ENCODE measurements around the gene GOLGA6L22. TPM values are rescaled to one million over a fixed set of nuclear protein-coding genes. Genes with fewer than 3 reads are reported as not detected.
A peak's percentile ranks its signal among the peaks of the same experiment; 100 is the strongest.
"Not testable (repeated sequence)": the region's sequence is repeated elsewhere in the genome, so short reads cannot be mapped to it uniquely, and the experiment has no call there.

GOLGA6L22 gene, protein sequence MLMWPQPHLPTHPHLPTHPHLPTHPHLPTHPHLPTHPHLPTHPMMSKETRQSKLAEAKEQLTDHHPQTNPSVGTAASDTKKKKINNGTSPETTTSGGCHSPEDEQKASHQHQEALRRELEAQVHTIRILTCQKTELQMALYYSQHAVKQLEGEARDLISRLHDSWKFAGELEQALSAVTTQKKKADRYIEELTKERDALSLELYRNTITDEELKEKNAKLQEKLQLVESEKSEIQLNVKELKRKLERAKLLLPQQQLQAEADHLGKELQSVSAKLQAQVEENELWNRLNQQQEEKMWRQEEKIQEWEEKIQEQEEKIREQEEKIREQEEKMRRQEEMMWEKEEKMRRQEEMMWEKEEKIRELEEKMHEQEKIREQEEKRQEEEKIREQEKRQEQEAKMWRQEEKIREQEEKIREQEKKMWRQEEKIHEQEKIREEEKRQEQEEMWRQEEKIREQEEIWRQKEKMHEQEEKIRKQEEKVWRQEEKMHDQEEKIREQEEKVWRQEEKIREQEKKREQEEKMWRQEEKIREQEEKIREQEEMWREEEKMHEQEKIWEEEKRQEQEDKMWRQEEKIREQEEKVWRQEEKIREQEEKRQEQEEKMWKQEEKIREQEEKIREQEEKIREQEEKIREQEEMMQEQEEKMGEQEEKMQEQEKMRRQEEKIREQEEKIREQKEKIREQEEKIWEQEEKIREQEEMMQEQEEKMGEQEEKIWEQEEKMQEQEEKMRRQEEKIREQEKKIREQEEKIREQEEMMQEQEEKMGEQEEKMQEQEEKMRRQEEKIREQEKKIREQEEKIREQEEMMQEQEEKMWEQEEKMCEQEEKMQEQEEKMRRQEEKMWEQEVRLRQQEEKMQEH
- total RNA-seq, result not detected in 2 replicates
- long read RNA-seq, result 0 reads

DNA sequence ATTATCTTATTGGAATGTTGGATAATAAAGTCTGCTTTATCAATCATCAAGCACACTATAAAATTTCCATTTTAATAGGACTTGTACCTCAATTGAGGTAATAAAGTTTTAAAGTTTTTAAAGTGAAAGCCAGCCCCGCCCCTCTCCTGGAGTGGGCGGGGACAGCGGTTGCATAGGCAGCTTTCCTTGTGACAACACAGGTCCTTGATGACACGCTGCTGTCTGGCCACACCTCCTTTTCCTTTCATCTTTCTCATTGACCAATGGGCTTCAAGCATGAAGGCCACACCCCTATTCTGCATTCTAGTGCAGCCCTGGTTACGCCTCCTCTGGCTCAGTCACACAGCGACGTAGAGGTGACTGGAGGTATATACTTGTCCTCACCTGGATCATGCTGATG lies at the start of gene GOLGA6L22:
Gene GOLGA6L22 (plus strand): TSS at position 301 of the 400 bp plus-strand sequence. CDS start 91 bp downstream, at position 392.
- not testable (repeated sequence) for H3K4me3 Mint-ChIP-seq; H3K4me1 Mint-ChIP-seq; H3K27ac Mint-ChIP-seq (ENCODE audit: unreplicated experiment); H3K9me3 Mint-ChIP-seq; H3K36me3 Mint-ChIP-seq (ENCODE audit: low read depth); DNase-seq (ENCODE audit: low read depth, low spot score); H3K27me3 Mint-ChIP-seq (ENCODE audit: low read depth)

DNA sequence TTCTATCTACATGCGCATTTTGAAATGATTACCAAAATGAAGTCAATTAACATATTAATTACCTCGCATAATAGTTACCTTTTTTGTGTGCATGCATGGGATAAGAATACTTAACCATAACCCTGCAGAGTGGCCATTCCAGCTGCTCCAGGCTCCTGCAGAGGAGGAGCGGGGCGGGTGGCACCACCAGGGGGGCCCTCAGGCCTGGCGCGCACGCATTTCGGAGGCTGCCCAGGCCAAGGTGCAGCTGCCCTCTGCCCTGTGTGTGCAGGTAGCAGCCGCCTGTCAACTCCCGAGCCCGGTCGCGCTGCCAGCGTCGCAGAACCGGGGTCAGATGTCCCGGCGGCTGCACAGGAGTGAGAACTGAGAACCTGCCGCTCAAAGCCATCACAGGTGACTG lies 41.4 kb upstream of the GOLGA6L22 start:
- DNase-seq (ENCODE audit: low read depth, low spot score); H3K36me3 Mint-ChIP-seq (ENCODE audit: low read depth); H3K9me3 Mint-ChIP-seq; H3K27me3 Mint-ChIP-seq (ENCODE audit: low read depth); H3K4me3 Mint-ChIP-seq; H3K4me1 Mint-ChIP-seq; H3K27ac Mint-ChIP-seq (ENCODE audit: unreplicated experiment): not testable (repeated sequence)

DNA sequence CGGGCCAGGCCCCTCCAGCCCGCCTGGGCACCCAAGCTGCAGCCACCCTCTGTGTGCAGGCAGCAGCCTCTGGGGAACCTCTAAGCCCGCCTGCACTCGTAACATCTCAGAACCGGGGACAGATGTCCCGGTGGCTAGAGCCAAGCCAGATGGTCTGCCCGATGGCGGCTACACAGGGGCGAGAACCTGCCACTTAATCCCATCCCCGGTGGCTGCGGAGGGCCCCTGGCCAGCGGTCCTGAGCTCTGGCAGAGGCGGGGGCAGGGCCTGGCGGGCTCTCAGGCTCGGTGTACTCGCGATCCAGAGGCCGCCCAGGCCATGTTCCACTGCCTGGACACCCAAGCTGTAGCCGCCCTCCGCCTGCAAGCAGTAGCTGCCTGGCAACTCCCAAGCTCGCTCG lies 40.9 kb upstream of the GOLGA6L22 start:
- not testable (repeated sequence) for H3K36me3 Mint-ChIP-seq (ENCODE audit: low read depth); H3K27me3 Mint-ChIP-seq (ENCODE audit: low read depth); H3K27ac Mint-ChIP-seq (ENCODE audit: unreplicated experiment); H3K9me3 Mint-ChIP-seq; H3K4me1 Mint-ChIP-seq; DNase-seq (ENCODE audit: low read depth, low spot score); H3K4me3 Mint-ChIP-seq

DNA sequence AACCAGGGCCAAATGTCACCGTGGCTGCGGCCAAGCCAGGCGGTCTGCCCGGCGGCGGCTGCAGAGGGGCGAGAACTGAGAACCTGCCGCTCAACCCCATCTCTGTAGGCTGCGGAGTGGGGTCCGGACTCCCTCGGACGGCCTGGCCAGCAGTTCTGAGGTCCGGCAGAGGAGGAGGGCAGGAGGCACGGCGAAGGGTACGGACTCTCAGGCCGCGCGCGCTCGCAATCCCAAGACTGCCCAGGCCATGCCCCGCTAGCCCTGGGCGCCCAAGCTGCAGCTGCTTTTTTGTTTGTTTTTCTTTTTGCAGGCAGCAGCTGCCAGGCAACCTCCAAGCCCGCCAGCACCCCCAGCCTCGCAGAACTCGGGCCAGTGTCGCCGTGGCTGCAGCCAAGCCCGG lies 40.5 kb upstream of the GOLGA6L22 start:
- H3K4me3 Mint-ChIP-seq; DNase-seq (ENCODE audit: low read depth, low spot score); H3K27ac Mint-ChIP-seq (ENCODE audit: unreplicated experiment); H3K9me3 Mint-ChIP-seq; H3K36me3 Mint-ChIP-seq (ENCODE audit: low read depth); H3K27me3 Mint-ChIP-seq (ENCODE audit: low read depth); H3K4me1 Mint-ChIP-seq: not testable (repeated sequence)

DNA sequence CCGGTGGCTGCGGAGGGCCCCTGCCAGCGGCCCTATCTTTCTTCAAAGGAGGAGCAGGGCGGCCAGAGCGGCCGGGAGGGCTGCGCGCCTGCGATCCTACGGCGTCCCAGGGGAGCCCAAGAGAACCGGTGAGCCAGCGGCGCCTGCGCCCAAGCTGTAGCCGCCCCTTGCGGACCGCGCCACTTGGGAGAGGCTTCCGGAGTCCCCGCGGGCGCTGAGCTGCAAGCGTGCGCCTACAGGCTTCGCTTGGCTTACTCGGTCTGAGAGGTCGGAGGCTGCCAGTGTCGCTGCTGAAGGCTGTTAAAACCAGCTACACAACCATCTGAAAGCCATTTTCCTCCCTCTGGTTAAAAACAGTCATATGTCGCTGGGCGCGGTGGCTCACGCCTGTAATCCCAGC lies 40.0 kb upstream of the GOLGA6L22 start:
- H3K4me3 Mint-ChIP-seq; H3K4me1 Mint-ChIP-seq; H3K36me3 Mint-ChIP-seq (ENCODE audit: low read depth); DNase-seq (ENCODE audit: low read depth, low spot score); H3K27me3 Mint-ChIP-seq (ENCODE audit: low read depth); H3K27ac Mint-ChIP-seq (ENCODE audit: unreplicated experiment); H3K9me3 Mint-ChIP-seq: not testable (repeated sequence)

DNA sequence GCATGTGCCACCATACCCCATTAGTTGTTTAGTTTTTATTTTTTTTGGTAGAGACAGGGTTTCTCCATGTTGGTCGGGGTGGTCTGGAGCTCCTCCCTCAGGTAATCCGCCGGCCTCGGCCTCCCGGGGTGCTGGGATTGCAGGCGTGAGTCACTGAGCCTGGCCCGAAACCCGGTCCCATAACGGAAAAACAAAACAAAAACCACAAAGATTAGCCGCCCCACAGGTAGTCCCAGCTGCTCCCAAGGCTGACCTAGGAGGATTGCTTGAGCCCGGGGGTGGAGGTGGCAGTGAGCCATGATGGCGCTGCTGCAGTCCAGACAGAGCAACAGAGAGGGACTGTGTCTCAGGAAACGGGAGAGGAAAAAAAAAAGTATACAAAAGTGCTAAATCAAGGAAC lies 38.4 kb upstream of the GOLGA6L22 start:
- not testable (repeated sequence) for H3K36me3 Mint-ChIP-seq (ENCODE audit: low read depth); H3K9me3 Mint-ChIP-seq; DNase-seq (ENCODE audit: low read depth, low spot score); H3K27ac Mint-ChIP-seq (ENCODE audit: unreplicated experiment); H3K4me3 Mint-ChIP-seq; H3K27me3 Mint-ChIP-seq (ENCODE audit: low read depth); H3K4me1 Mint-ChIP-seq

DNA sequence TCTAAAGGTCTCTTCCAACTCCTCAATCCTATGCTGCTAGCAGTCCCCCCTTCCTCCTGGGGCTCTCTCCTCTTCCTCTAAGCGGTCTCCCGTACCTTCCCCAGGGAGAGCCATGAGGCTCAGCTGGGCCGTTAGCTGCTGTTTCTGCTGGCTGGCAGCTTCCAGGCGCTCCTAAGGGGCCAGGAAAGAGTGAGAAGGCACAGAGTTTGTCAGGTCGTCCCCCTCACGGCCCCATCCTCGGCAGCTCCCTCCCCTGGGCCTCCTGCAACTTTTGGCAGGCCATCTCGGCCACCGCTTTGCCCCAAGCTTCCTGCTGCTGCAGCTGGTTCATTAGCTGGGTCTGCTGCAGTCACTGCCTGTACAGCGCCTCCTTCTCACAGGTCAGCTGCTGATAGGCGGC lies 29.3 kb upstream of the GOLGA6L22 start:
- H3K27me3 Mint-ChIP-seq (ENCODE audit: low read depth); H3K4me1 Mint-ChIP-seq; H3K27ac Mint-ChIP-seq (ENCODE audit: unreplicated experiment); H3K9me3 Mint-ChIP-seq; H3K4me3 Mint-ChIP-seq; DNase-seq (ENCODE audit: low read depth, low spot score); H3K36me3 Mint-ChIP-seq (ENCODE audit: low read depth): not testable (repeated sequence)

DNA sequence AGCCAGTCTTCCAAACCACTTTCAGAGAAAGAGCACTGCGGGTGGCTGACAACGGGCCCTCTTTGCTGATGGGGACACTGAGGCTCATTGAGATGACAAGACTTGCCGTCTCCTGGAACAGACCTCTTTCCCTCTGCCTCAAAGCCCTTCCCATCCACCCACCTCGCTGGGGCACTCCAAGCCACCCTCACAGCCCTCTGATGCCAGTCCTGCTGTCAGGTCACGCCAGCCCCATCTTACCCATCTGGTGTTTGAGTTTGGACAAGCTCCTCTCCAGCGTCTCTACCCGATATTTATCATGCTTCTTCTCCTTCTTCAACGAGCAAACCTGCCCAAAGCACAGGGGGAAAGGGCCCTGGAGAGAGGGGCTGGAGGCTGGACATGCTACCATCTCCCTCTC lies 27.0 kb upstream of the GOLGA6L22 start:
- H3K4me1 Mint-ChIP-seq; DNase-seq (ENCODE audit: low read depth, low spot score); H3K27ac Mint-ChIP-seq (ENCODE audit: unreplicated experiment); H3K27me3 Mint-ChIP-seq (ENCODE audit: low read depth); H3K4me3 Mint-ChIP-seq; H3K36me3 Mint-ChIP-seq (ENCODE audit: low read depth); H3K9me3 Mint-ChIP-seq: not testable (repeated sequence)

DNA sequence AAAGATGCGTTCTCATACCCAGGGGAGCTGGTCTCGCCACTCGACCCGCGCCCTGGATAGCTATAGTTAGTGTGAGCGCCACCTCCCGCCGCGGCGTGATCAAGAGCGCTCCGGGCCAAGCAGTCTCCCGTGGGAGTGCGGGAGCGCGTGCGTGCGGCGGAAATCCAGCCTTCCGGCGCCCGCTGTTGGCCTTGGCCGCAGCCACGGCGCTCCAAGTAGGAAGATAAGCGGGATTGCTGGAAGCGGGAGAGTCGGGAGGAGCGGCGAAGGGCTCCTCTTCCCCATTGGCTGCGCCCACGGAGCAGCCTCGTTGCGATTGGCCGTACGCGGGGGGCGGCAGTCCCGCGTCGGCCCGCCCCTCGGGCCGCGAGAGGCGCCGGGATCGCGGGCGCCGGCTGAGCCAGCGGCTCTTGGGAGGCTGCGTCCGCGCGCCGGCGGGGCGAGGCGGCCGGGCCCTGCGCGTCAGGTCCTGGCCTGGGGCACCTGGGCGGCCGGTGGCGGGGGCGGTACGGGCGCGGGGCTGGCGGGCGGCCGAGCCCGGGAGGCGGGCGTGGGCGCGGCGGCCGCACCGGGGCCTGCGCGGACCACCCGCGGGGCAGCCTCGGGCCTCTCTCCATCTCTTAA lies 35.9 kb downstream of the GOLGA6L22 start:
- H3K4me1 Mint-ChIP-seq; H3K27ac Mint-ChIP-seq (ENCODE audit: unreplicated experiment); H3K27me3 Mint-ChIP-seq (ENCODE audit: low read depth); H3K9me3 Mint-ChIP-seq; H3K36me3 Mint-ChIP-seq (ENCODE audit: low read depth): not testable (repeated sequence)
- peak overlapping the region; percentile 70 for H3K4me3 Mint-ChIP-seq
- peak; percentile 25 for DNase-seq (ENCODE audit: low read depth, low spot score)

DNA sequence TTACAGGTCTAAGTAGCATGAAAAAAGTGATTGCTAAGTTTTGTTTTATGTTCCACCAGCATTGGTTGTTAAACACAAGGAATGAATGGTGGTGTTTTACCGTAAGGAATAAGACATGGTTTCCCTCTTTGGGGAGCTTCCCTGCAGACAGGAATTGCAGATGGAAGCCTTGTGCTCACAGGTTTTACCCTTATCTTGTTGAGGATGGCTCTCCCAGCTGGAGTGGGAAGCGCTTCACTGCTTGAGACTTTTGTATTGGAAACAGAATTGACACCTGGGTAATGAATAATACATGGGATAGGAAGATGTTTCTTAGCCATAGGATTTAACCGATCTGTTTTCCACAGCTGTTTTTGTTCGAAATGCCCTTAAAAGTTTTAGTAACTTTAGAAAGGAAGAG lies 38.5 kb downstream of the GOLGA6L22 start:
- H3K4me3 Mint-ChIP-seq; H3K4me1 Mint-ChIP-seq; H3K36me3 Mint-ChIP-seq (ENCODE audit: low read depth); DNase-seq (ENCODE audit: low read depth, low spot score); H3K27me3 Mint-ChIP-seq (ENCODE audit: low read depth); H3K27ac Mint-ChIP-seq (ENCODE audit: unreplicated experiment); H3K9me3 Mint-ChIP-seq: not testable (repeated sequence)

DNA sequence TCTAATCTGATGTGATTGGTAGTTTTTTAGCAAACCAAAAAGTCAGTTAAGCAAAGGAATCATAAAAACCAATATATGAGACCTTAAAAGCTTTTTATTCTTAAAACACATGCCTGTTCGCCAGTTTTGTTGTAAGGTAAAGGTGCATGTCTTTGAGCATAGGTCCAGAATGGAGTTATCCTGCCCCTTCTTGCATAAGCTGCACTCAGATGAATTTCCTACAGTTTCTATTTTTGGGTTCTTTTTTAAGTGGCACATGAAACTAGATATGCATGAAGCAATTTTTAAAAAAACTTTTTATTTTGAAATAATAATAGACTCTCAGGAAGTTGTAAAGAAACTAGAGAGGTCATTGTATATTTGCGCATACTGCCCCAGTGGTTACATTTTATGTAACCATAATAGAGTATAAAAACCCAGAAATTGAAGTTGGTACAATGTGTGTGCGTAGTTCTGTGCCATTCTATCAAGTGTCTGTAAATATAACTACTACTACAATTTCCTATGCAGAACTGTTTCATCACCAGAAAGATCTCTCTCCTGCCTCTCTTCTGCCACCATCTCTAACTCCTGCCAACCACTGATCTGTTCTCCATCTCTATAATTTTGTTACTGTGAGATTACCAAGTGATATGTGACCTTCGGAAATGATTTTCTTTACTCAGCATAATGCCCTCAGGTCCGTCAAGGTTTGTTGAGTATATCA lies 39.7 kb downstream of the GOLGA6L22 start:
- H3K4me3 Mint-ChIP-seq; H3K36me3 Mint-ChIP-seq (ENCODE audit: low read depth); DNase-seq (ENCODE audit: low read depth, low spot score); H3K27me3 Mint-ChIP-seq (ENCODE audit: low read depth); H3K27ac Mint-ChIP-seq (ENCODE audit: unreplicated experiment); H3K9me3 Mint-ChIP-seq; H3K4me1 Mint-ChIP-seq: not testable (repeated sequence)

DNA sequence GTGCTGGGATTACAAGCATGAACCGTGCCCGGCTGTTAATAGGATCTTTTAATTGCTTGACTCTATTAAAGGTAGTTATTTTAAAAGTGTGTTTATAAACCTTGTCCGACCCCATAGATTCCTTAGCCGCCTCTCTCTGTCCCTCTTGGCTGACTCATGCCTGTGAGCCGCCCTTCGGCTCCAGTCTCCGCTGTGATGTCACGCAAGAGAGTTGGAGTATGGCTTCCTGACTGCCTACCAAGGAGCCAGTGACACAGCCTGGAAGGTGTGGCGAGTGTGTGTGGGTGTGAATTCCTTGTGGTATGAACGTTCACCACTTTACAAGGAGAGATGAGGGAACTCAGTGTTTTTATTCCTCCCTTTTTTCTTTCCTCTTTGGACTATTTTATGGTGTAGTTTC lies 43.6 kb downstream of the GOLGA6L22 start:
- not testable (repeated sequence) for DNase-seq (ENCODE audit: low read depth, low spot score); H3K27ac Mint-ChIP-seq (ENCODE audit: unreplicated experiment); H3K9me3 Mint-ChIP-seq; H3K4me3 Mint-ChIP-seq; H3K36me3 Mint-ChIP-seq (ENCODE audit: low read depth); H3K27me3 Mint-ChIP-seq (ENCODE audit: low read depth); H3K4me1 Mint-ChIP-seq

DNA sequence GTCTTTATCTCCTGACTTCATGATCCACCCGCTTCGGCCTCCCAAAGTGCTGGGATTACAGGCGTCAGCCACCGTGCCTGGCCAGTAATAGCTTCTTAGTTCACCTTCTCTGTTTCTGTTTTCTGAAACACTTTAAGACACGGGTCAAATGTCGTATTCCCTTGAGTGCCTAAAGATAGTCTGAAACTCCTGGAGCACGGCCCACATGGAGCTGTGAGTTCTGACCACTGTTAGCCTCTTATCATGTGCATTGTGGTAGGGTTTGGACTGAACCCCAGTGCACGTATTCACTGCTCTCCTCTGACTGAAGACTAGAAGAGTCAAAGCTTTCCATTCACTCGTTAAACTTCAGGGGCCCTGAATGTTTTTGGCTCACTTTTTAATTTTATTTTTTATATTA lies 48.3 kb downstream of the GOLGA6L22 start:
- not testable (repeated sequence) for H3K27ac Mint-ChIP-seq (ENCODE audit: unreplicated experiment); H3K4me1 Mint-ChIP-seq; H3K4me3 Mint-ChIP-seq; H3K36me3 Mint-ChIP-seq (ENCODE audit: low read depth); H3K27me3 Mint-ChIP-seq (ENCODE audit: low read depth); DNase-seq (ENCODE audit: low read depth, low spot score); H3K9me3 Mint-ChIP-seq
